AG20443 (cell line): ENCODE data around the gene CDH8.

Experiments
- DNase-seq: peaks from one replicate; pipeline ENCODE4 v3.0.0; 2012; ENCODE audit warnings: low spot score, mixed read lengths

Gene CDH8

GRCh38 chr16:62033065-62033464 lies 3.2 kb downstream of the CDH8 start:
- DNase-seq, result no peak

GRCh38 chr16:62029947-62030346 lies 6.3 kb downstream of the CDH8 start:
- no peak for DNase-seq

GRCh38 chr16:62022688-62023087 lies 13.6 kb downstream of the CDH8 start:
- no peak for DNase-seq

- no peak for DNase-seq
Measured at GRCh38 chr16:62021161-62021581, 15.1 kb downstream of the CDH8 start.

- DNase-seq, result no peak
Measured at GRCh38 chr16:62020681-62021080, 15.6 kb downstream of the CDH8 start.

GRCh38 chr16:62019851-62020250 lies 16.4 kb downstream of the CDH8 start:
- no peak for DNase-seq

- no peak for DNase-seq
Measured at GRCh38 chr16:62018301-62019060, 17.8 kb downstream of the CDH8 start.

- DNase-seq, result no peak
Measured at GRCh38 chr16:62014319-62014923, 21.8 kb downstream of the CDH8 start.

GRCh38 chr16:62010186-62010585 lies 26.1 kb downstream of the CDH8 start:
- no peak for DNase-seq

- DNase-seq, result no peak
Measured at GRCh38 chr16:61998460-61998859, 37.8 kb downstream of the CDH8 start.

GRCh38 chr16:61993108-61993507 lies 43.1 kb downstream of the CDH8 start:
- DNase-seq, result no peak

- no peak for DNase-seq
Measured at GRCh38 chr16:61987474-61988012, 48.7 kb downstream of the CDH8 start.

GRCh38 chr16:61969077-61969382 lies 67.2 kb downstream of the CDH8 start:
- DNase-seq, result no peak

- no peak for DNase-seq
Measured at GRCh38 chr16:61968242-61969076, 67.8 kb downstream of the CDH8 start.

- no peak for DNase-seq
Measured at GRCh38 chr16:61957075-61957855, 79.0 kb downstream of the CDH8 start.

GRCh38 chr16:61952841-61953240 lies 83.4 kb downstream of the CDH8 start:
- DNase-seq, result no peak

GRCh38 chr16:61948414-61948813 lies 87.8 kb downstream of the CDH8 start:
- no peak for DNase-seq

GRCh38 chr16:61946019-61946418 lies 90.2 kb downstream of the CDH8 start:
- no peak for DNase-seq

GRCh38 chr16:61945511-61945910 lies 90.7 kb downstream of the CDH8 start:
- no peak for DNase-seq

- DNase-seq, result no peak
Measured at GRCh38 chr16:61944004-61944403, 92.2 kb downstream of the CDH8 start.

- DNase-seq, result no peak
Measured at GRCh38 chr16:61940611-61941010, 95.6 kb downstream of the CDH8 start.

- DNase-seq, result no peak
Measured at GRCh38 chr16:61937646-61938045, 98.6 kb downstream of the CDH8 start.
